GM23338 (cell line): ENCODE data around the gene BPIFB2. TPM values are rescaled to one million over a fixed set of nuclear protein-coding genes. Genes with fewer than 3 reads are reported as not detected.

Experiments used
- ATAC-seq: fragments of 200-7000 bp; cut with Tn5 transposase; 3 replicates; pipeline ENCODE4 v1.9.1; 2020
- DNase-seq: peaks from one replicate; pipeline ENCODE4 v3.0.0-alpha.2; 2015; ENCODE audit warnings: low spot score
- H2AFZ ChIP-seq: fragments of 200-600 bp; sonication (generic); 2 replicates; pipeline ENCODE4 v1.8.0; 2016; ENCODE audit warnings: antibody characterized with exemption, mild to moderate bottlenecking, moderate library complexity
- H3F3A ChIP-seq: fragments of 200-600 bp; sonication (generic); replicated peaks from 2 replicates; pipeline ENCODE4 v1.8.0; 2017; ENCODE audit warnings: antibody characterized with exemption, mixed run types, low read depth
- H3K27ac ChIP-seq: fragments of 200-600 bp; sonication (generic); 2 replicates; pipeline ENCODE4 v1.6.1; 2016; ENCODE audit warnings: low read depth
- H3K27me3 ChIP-seq: fragments of 200-600 bp; sonication (generic); 2 replicates; pipeline ENCODE4 v1.8.0; 2016; ENCODE audit warnings: mild to moderate bottlenecking, mixed run types, moderate library complexity; ENCODE audit not compliant: insufficient read depth
- H3K36me3 ChIP-seq: fragments of 200-600 bp; sonication (generic); 2 replicates; pipeline ENCODE4 v1.8.0; 2016; ENCODE audit warnings: mild to moderate bottlenecking; ENCODE audit not compliant: insufficient read depth
- H3K4me1 ChIP-seq: fragments of 200-600 bp; sonication (generic); 2 replicates; pipeline ENCODE4 v1.8.0; 2016; ENCODE audit warnings: mild to moderate bottlenecking, moderate library complexity; ENCODE audit not compliant: insufficient read depth
- H3K4me2 ChIP-seq: fragments of 200-600 bp; sonication (generic); 2 replicates; pipeline ENCODE4 v1.7.1; 2017; ENCODE audit warnings: mixed run types
- H3K4me3 ChIP-seq: fragments of 200-600 bp; sonication (generic); 2 replicates; pipeline ENCODE4 v1.6.1; 2016; ENCODE audit warnings: mixed run types
- H3K79me2 ChIP-seq: fragments of 200-600 bp; sonication (generic); replicated peaks from 2 replicates; pipeline ENCODE4 v1.8.0; 2017; ENCODE audit warnings: mild to moderate bottlenecking; ENCODE audit not compliant: insufficient read depth
- H3K9me2 ChIP-seq: fragments of 200-600 bp; sonication (generic); 2 replicates; pipeline ENCODE4 v1.8.0; 2017; ENCODE audit not compliant: insufficient read depth
- H4K20me1 ChIP-seq: fragments of 200-600 bp; sonication (generic); replicated peaks from 2 replicates; pipeline ENCODE4 v1.8.0; 2017; ENCODE audit warnings: mild to moderate bottlenecking; ENCODE audit not compliant: insufficient read depth
- H3K27ac Mint-ChIP-seq: 2 replicates; pipeline ENCODE4 v1.8.0; 2020; ENCODE audit warnings: inconsistent platforms, mild to moderate bottlenecking, moderate library complexity, mixed read lengths
- H3K27me3 Mint-ChIP-seq: 3 replicates; pipeline ENCODE4 v1.8.0; 2022; ENCODE audit warnings: low read depth, mild to moderate bottlenecking, moderate library complexity, mixed read lengths, inconsistent platforms; ENCODE audit not compliant: insufficient read depth, poor library complexity
- H3K36me3 Mint-ChIP-seq: 3 replicates; pipeline ENCODE4 v1.8.0; 2021; ENCODE audit warnings: low read depth, mild to moderate bottlenecking, inconsistent platforms, moderate library complexity, mixed read lengths
- H3K4me1 Mint-ChIP-seq: 3 replicates; pipeline ENCODE4 v1.8.0; 2020; ENCODE audit warnings: mild to moderate bottlenecking, inconsistent platforms, mixed read lengths
- H3K4me3 Mint-ChIP-seq: 3 replicates; pipeline ENCODE4 v1.8.0; 2021; ENCODE audit warnings: moderate library complexity, mild to moderate bottlenecking, inconsistent platforms, mixed read lengths
- H3K9me3 Mint-ChIP-seq: 3 replicates; pipeline ENCODE4 v1.8.0; 2020; ENCODE audit warnings: moderate library complexity, mild to moderate bottlenecking, inconsistent platforms, mixed read lengths
- CREB1 ChIP-seq: fragments of 250-450 bp; sonication (Bioruptor Pico); IDR thresholded peaks from 2 replicates; pipeline ENCODE4 v1.5.0; 2020; ENCODE audit warnings: low read depth, mild to moderate bottlenecking, moderate library complexity
- EZH2 ChIP-seq: fragments of 200-600 bp; sonication (generic); IDR thresholded peaks from one replicate; pipeline ENCODE4 v1.8.0; 2017; ENCODE audit warnings: antibody characterized with exemption, mild to moderate bottlenecking, low read depth; ENCODE audit not compliant: unreplicated experiment
- JUNB ChIP-seq: IDR thresholded peaks from one replicate; pipeline ENCODE4 v1.6.1; 2016; ENCODE audit warnings: antibody characterized with exemption; ENCODE audit not compliant: unreplicated experiment
- NANOG ChIP-seq: IDR thresholded peaks from 2 replicates; pipeline ENCODE4 v1.6.1; 2016; ENCODE audit warnings: antibody characterized with exemption, borderline replicate concordance
- POLR2AphosphoS5 ChIP-seq: IDR thresholded peaks from 2 replicates; pipeline ENCODE4 v1.6.1; 2016; ENCODE audit warnings: antibody characterized with exemption, low read depth
- STAT1 ChIP-seq: IDR thresholded peaks from one replicate; pipeline ENCODE4 v1.6.1; 2016; ENCODE audit warnings: antibody characterized with exemption; ENCODE audit not compliant: unreplicated experiment
- ZNF114 ChIP-seq: fragments of 250-450 bp; sonication (Bioruptor Pico); IDR thresholded peaks from 2 replicates; pipeline ENCODE4 v1.5.0; 2020; ENCODE audit warnings: mild to moderate bottlenecking, moderate library complexity
- polyA plus RNA-seq: library from polyadenylated mRNA; unstranded; fragments of >200 nt; fragmentation: Nextera tagmentation; extraction: Ambion mirVana; gene quantifications from 2 replicates; pipeline ENCODE4 v1.2.1, GENCODE V29; 2016
- total RNA-seq: library from RNA; depleted of rRNA; stranded (reverse); fragments of >200 nt; shearing (Covaris generic); gene quantifications from 2 replicates; pipeline ENCODE4 v1.2.3, GENCODE V29; 2014
- TF ChIP-seq, protein P1 (sequence below): IDR thresholded peaks from one replicate; pipeline ENCODE4 v1.6.1; 2018; ENCODE audit warnings: antibody characterized with exemption; ENCODE audit not compliant: unreplicated experiment
- TF ChIP-seq, protein P2 (sequence below), 2 experiments: fragments of 200-600 bp in 1 of 2; sonication (generic) in 1 of 2; conservative IDR thresholded peaks; 2 replicates each; pipeline versions ENCODE4 v1.5.1 to v1.6.1; 2016 to 2017; ENCODE audit warnings: antibody characterized with exemption in 2 of 2, low read depth in 2 of 2, mild to moderate bottlenecking in 2 of 2, moderate library complexity in 1 of 2
- TF ChIP-seq, protein P3 (sequence below): fragments of 250-450 bp; sonication (Bioruptor Pico); IDR thresholded peaks from 2 replicates; pipeline ENCODE4 v1.5.0; 2020; ENCODE audit warnings: mild to moderate bottlenecking, moderate library complexity
- TF ChIP-seq, protein P4 (sequence below): IDR thresholded peaks from 2 replicates; pipeline ENCODE4 v1.6.1; 2016; ENCODE audit warnings: antibody characterized with exemption

Gene BPIFB2
- total and polyA plus RNA-seq, 2 experiments from 2014 or later: not detected

DNA sequence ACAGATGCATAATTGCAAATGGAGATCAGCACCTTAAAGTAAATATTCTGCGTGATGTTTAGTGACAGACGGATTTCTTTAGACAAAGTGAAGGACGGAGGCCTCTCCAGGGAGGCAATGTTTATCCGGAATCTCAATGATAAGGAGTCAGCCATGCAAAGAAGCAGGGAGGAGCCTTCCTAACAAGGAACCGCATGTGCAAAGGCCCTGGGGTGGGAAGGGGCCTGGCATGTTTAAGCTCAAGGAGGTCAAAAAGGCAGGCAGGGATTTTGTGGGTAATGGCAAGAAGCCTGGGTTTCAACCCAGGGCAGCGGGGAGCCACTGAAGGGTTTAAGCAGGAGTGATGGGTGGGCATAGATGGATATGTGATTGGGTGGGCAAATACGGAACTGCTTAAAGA lies 46.9 kb downstream of the BPIFB2 start:
- no peak for DNase-seq
- no peak overlapping the region for H3K4me2 ChIP-seq
- no peaks in the 10 kb centered on the region for H3K27me3 ChIP-seq
- H3K27ac Mint-ChIP-seq: no peak overlapping the region
- H3K36me3 Mint-ChIP-seq: no peaks in the 10 kb centered on the region
- ATAC-seq: no peak
- no peak overlapping the region for H3K27ac ChIP-seq
- H3K9me3 Mint-ChIP-seq: no peaks in the 10 kb centered on the region
- peaks cover 6% of the 10 kb centered on the region; the same call in 1 of the 3 replicates for H3K4me1 Mint-ChIP-seq
- no peaks in the 10 kb centered on the region for H3F3A ChIP-seq
- no peaks in the 10 kb centered on the region for H3K36me3 ChIP-seq
- no peak overlapping the region for H3K4me3 ChIP-seq
- H3K4me1 ChIP-seq: no peaks in the 10 kb centered on the region
- TF ChIP-seq, protein P1, sequence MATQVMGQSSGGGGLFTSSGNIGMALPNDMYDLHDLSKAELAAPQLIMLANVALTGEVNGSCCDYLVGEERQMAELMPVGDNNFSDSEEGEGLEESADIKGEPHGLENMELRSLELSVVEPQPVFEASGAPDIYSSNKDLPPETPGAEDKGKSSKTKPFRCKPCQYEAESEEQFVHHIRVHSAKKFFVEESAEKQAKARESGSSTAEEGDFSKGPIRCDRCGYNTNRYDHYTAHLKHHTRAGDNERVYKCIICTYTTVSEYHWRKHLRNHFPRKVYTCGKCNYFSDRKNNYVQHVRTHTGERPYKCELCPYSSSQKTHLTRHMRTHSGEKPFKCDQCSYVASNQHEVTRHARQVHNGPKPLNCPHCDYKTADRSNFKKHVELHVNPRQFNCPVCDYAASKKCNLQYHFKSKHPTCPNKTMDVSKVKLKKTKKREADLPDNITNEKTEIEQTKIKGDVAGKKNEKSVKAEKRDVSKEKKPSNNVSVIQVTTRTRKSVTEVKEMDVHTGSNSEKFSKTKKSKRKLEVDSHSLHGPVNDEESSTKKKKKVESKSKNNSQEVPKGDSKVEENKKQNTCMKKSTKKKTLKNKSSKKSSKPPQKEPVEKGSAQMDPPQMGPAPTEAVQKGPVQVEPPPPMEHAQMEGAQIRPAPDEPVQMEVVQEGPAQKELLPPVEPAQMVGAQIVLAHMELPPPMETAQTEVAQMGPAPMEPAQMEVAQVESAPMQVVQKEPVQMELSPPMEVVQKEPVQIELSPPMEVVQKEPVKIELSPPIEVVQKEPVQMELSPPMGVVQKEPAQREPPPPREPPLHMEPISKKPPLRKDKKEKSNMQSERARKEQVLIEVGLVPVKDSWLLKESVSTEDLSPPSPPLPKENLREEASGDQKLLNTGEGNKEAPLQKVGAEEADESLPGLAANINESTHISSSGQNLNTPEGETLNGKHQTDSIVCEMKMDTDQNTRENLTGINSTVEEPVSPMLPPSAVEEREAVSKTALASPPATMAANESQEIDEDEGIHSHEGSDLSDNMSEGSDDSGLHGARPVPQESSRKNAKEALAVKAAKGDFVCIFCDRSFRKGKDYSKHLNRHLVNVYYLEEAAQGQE: no peak
- TF ChIP-seq CREB1 (CRISPR knock-in tag): no peak
- TF ChIP-seq JUNB: no peak
- TF ChIP-seq ZNF114 (CRISPR knock-in tag): no peak
- TF ChIP-seq STAT1: no peak
- no peak for TF ChIP-seq EZH2
- TF ChIP-seq POLR2AphosphoS5: no peak
- TF ChIP-seq NANOG: no peak
- TF ChIP-seq, protein P2, sequence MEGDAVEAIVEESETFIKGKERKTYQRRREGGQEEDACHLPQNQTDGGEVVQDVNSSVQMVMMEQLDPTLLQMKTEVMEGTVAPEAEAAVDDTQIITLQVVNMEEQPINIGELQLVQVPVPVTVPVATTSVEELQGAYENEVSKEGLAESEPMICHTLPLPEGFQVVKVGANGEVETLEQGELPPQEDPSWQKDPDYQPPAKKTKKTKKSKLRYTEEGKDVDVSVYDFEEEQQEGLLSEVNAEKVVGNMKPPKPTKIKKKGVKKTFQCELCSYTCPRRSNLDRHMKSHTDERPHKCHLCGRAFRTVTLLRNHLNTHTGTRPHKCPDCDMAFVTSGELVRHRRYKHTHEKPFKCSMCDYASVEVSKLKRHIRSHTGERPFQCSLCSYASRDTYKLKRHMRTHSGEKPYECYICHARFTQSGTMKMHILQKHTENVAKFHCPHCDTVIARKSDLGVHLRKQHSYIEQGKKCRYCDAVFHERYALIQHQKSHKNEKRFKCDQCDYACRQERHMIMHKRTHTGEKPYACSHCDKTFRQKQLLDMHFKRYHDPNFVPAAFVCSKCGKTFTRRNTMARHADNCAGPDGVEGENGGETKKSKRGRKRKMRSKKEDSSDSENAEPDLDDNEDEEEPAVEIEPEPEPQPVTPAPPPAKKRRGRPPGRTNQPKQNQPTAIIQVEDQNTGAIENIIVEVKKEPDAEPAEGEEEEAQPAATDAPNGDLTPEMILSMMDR (conservative IDR thresholded peaks at IDR 0.05; ENCODE audit: low read depth in 2 of 2): no peak
- TF ChIP-seq, protein P3, sequence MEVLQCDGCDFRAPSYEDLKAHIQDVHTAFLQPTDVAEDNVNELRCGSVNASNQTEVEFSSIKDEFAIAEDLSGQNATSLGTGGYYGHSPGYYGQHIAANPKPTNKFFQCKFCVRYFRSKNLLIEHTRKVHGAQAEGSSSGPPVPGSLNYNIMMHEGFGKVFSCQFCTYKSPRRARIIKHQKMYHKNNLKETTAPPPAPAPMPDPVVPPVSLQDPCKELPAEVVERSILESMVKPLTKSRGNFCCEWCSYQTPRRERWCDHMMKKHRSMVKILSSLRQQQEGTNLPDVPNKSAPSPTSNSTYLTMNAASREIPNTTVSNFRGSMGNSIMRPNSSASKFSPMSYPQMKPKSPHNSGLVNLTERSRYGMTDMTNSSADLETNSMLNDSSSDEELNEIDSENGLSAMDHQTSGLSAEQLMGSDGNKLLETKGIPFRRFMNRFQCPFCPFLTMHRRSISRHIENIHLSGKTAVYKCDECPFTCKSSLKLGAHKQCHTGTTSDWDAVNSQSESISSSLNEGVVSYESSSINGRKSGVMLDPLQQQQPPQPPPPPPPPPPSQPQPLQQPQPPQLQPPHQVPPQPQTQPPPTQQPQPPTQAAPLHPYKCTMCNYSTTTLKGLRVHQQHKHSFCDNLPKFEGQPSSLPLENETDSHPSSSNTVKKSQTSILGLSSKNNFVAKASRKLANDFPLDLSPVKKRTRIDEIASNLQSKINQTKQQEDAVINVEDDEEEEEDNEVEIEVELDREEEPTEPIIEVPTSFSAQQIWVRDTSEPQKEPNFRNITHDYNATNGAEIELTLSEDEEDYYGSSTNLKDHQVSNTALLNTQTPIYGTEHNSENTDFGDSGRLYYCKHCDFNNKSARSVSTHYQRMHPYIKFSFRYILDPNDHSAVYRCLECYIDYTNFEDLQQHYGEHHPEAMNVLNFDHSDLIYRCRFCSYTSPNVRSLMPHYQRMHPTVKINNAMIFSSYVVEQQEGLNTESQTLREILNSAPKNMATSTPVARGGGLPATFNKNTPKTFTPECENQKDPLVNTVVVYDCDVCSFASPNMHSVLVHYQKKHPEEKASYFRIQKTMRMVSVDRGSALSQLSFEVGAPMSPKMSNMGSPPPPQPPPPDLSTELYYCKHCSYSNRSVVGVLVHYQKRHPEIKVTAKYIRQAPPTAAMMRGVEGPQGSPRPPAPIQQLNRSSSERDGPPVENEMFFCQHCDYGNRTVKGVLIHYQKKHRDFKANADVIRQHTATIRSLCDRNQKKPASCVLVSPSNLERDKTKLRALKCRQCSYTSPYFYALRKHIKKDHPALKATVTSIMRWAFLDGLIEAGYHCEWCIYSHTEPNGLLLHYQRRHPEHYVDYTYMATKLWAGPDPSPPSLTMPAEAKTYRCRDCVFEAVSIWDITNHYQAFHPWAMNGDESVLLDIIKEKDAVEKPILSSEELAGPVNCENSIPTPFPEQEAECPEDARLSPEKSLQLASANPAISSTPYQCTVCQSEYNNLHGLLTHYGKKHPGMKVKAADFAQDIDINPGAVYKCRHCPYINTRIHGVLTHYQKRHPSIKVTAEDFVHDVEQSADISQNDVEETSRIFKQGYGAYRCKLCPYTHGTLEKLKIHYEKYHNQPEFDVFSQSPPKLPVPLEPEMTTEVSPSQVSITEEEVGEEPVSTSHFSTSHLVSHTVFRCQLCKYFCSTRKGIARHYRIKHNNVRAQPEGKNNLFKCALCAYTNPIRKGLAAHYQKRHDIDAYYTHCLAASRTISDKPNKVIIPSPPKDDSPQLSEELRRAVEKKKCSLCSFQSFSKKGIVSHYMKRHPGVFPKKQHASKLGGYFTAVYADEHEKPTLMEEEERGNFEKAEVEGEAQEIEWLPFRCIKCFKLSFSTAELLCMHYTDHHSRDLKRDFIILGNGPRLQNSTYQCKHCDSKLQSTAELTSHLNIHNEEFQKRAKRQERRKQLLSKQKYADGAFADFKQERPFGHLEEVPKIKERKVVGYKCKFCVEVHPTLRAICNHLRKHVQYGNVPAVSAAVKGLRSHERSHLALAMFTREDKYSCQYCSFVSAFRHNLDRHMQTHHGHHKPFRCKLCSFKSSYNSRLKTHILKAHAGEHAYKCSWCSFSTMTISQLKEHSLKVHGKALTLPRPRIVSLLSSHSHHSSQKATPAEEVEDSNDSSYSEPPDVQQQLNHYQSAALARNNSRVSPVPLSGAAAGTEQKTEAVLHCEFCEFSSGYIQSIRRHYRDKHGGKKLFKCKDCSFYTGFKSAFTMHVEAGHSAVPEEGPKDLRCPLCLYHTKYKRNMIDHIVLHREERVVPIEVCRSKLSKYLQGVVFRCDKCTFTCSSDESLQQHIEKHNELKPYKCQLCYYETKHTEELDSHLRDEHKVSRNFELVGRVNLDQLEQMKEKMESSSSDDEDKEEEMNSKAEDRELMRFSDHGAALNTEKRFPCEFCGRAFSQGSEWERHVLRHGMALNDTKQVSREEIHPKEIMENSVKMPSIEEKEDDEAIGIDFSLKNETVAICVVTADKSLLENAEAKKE: no peak
- TF ChIP-seq, protein P4, sequence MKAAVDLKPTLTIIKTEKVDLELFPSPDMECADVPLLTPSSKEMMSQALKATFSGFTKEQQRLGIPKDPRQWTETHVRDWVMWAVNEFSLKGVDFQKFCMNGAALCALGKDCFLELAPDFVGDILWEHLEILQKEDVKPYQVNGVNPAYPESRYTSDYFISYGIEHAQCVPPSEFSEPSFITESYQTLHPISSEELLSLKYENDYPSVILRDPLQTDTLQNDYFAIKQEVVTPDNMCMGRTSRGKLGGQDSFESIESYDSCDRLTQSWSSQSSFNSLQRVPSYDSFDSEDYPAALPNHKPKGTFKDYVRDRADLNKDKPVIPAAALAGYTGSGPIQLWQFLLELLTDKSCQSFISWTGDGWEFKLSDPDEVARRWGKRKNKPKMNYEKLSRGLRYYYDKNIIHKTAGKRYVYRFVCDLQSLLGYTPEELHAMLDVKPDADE: no peak
- H2AFZ ChIP-seq: no peak overlapping the region
- H4K20me1 ChIP-seq: no peaks in the 10 kb centered on the region
- H3K9me2 ChIP-seq: no peaks in the 10 kb centered on the region
- H3K79me2 ChIP-seq: no peaks in the 10 kb centered on the region
- H3K4me3 Mint-ChIP-seq: no peak overlapping the region
- H3K27me3 Mint-ChIP-seq: peaks cover 7% of the 10 kb centered on the region
